K562 (cell line): ENCODE measurements around the gene SCNN1A. TPM values are rescaled to one million over a fixed set of nuclear protein-coding genes. Genes with fewer than 3 reads are reported as not detected.

ENCODE experiments used
- ARID3A ChIP-seq: IDR thresholded peaks from 2 replicates; pipeline ENCODE4 v1.6.1; 2012; ENCODE audit warnings: low read depth, low read length, improper control_type of control experiment, borderline replicate concordance
- BRCA1 ChIP-seq, 2 experiments: fragments of 450-650 bp in 1 of 2; sonication (generic) in 1 of 2; formaldehyde crosslinking in 1 of 2; IDR thresholded peaks; 2 replicates each; pipeline versions ENCODE4 v1.5.0 to v1.6.1; 2017 to 2020; ENCODE audit warnings: mild to moderate bottlenecking in 1 of 2, missing genetic modification reagents in 1 of 2
- CBX3 ChIP-seq, 2 experiments: IDR thresholded peaks; 1 replicate in 1 of 2; 2 replicates in 1 of 2; pipeline ENCODE4 v1.6.1; 2012; ENCODE audit warnings: inconsistent platforms in 2 of 2, low read length in 2 of 2, borderline replicate concordance in 1 of 2, control low read depth in 1 of 2
- CHD1 ChIP-seq: fragments of 200-600 bp; sonication (generic); IDR thresholded peaks from one replicate; pipeline ENCODE4 v1.6.1; 2012; ENCODE audit warnings: mild to moderate bottlenecking, moderate library complexity, low read length, inconsistent platforms
- CREB1 ChIP-seq, 2 experiments: sonication (generic) in 1 of 2; formaldehyde crosslinking in 1 of 2; IDR thresholded peaks; 2 replicates each; pipeline versions ENCODE4 v1.6.1 to v1.8.0; 2012 to 2022; ENCODE audit warnings: inconsistent platforms in 1 of 2, mild to moderate bottlenecking in 1 of 2, missing genetic modification reagents in 1 of 2, moderate library complexity in 1 of 2
- CREB3 ChIP-seq: fragments of 450-650 bp; conservative IDR thresholded peaks from 2 replicates; pipeline ENCODE4 v1.6.1; 2016; ENCODE audit warnings: missing genetic modification characterization, low read depth, mild to moderate bottlenecking, missing compliant biosample characterization, moderate library complexity
- HNRNPUL1 ChIP-seq: fragments of 200-400 bp; formaldehyde crosslinking; IDR thresholded peaks from 2 replicates; pipeline ENCODE4 v1.6.1; 2017; ENCODE audit warnings: low read length
- JUND ChIP-seq, 2 experiments: IDR thresholded peaks; 2 replicates in 1 of 2; 3 replicates in 1 of 2; pipeline ENCODE4 v1.6.1; 2011; ENCODE audit warnings: borderline replicate concordance in 2 of 2, low read depth in 2 of 2, low read length in 2 of 2, improper control_type of control experiment in 1 of 2, missing biosample characterization in 1 of 2, missing genetic modification characterization in 1 of 2, missing genetic modification reagents in 1 of 2
- MYC ChIP-seq, 2 experiments: fragments of 250-450 bp in 1 of 2; sonication (Bioruptor Pico) in 1 of 2; IDR thresholded peaks; 2 replicates each; pipeline versions ENCODE4 v1.5.1 to v1.6.1; 2012 to 2021; ENCODE audit warnings: low read depth in 2 of 2, borderline replicate concordance in 1 of 2, improper control_type of control experiment in 1 of 2, low read length in 1 of 2, mild to moderate bottlenecking in 1 of 2, moderate library complexity in 1 of 2
- PCBP1 ChIP-seq: fragments of 200-400 bp; formaldehyde crosslinking; IDR thresholded peaks from 2 replicates; pipeline ENCODE4 v1.6.1; 2018; ENCODE audit warnings: mild to moderate bottlenecking, low read depth, low read length; ENCODE audit not compliant: poor library complexity, severe bottlenecking
- POLR2AphosphoS5 ChIP-seq: IDR thresholded peaks from 2 replicates; pipeline ENCODE4 v1.6.1; 2011; ENCODE audit warnings: mild to moderate bottlenecking, low read depth, low read length, moderate library complexity; ENCODE audit not compliant: control insufficient read depth, insufficient read depth
- SAFB2 ChIP-seq: fragments of 200-400 bp; formaldehyde crosslinking; IDR thresholded peaks from 2 replicates; pipeline ENCODE4 v1.6.1; 2018; ENCODE audit warnings: borderline replicate concordance, low read length, low read depth, moderate library complexity; ENCODE audit not compliant: severe bottlenecking
- SMARCE1 ChIP-seq: fragments of 450-650 bp; IDR thresholded peaks from 2 replicates; pipeline ENCODE4 v1.7.1; 2016; ENCODE audit warnings: mild to moderate bottlenecking
- SRSF7 ChIP-seq: fragments of 200-400 bp; formaldehyde crosslinking; optimal IDR thresholded peaks from 2 replicates; pipeline ENCODE3; 2017; ENCODE audit warnings: mild to moderate bottlenecking, low read depth, low read length
- XRCC3 ChIP-seq: fragments of 450-650 bp; IDR thresholded peaks from 2 replicates; pipeline ENCODE4 v1.6.1; 2017; ENCODE audit warnings: mild to moderate bottlenecking, moderate library complexity
- YBX1 ChIP-seq: fragments of 450-650 bp; IDR thresholded peaks from 2 replicates; pipeline ENCODE4 v1.7.1; 2016; ENCODE audit warnings: mild to moderate bottlenecking
- ZBTB12 ChIP-seq: fragments of 250-450 bp; sonication (Bioruptor Pico); IDR thresholded peaks from 2 replicates; pipeline ENCODE4 v1.4.0; 2020
- ZKSCAN3 ChIP-seq: fragments of 250-450 bp; sonication (Bioruptor Pico); IDR thresholded peaks from 2 replicates; pipeline ENCODE4 v1.4.0; 2020
- ZNF124 ChIP-seq: sonication (generic); formaldehyde crosslinking; IDR thresholded peaks from 2 replicates; pipeline ENCODE4 v1.8.1; 2022; ENCODE audit warnings: missing genetic modification reagents
- ZNF184 ChIP-seq: sonication (generic); formaldehyde crosslinking; IDR thresholded peaks from 2 replicates; pipeline ENCODE4 v1.5.0; 2020; ENCODE audit warnings: missing genetic modification reagents
- ZNF212 ChIP-seq: fragments of 450-650 bp; formaldehyde crosslinking; IDR thresholded peaks from 2 replicates; pipeline ENCODE4 v1.4.0; 2020; ENCODE audit warnings: mild to moderate bottlenecking
- ZNF551 ChIP-seq: fragments of 250-450 bp; sonication (Bioruptor Pico); IDR thresholded peaks from 2 replicates; pipeline ENCODE4 v1.5.0; 2021; ENCODE audit warnings: mild to moderate bottlenecking, moderate library complexity
- polyA plus RNA-seq, 8 experiments: library from polyadenylated mRNA; depleted of rRNA in 4 of 8; stranded (reverse) in 5 of 8; unstranded in 3 of 8; fragments of >200 nt; fragmentation: Nextera tagmentation in 2 of 8; fragmentation: Illumina TruSeq in 1 of 8; extraction: Ambion mirVana in 2 of 8; extraction: Trizol in 1 of 8; gene quantifications; 2 replicates each; pipeline versions ENCODE4 v1.2.1 to v1.2.3, GENCODE V29; 2011 to 2014; ENCODE audit warnings: inconsistent platforms in 1 of 8, missing spikeins in 1 of 8
- total RNA-seq, 7 experiments: library from RNA; depleted of rRNA in 6 of 7; stranded (reverse); fragments of >200 nt in 6 of 7; fragmentation: Illumina TruSeq in 2 of 7; extraction: Trizol in 2 of 7; gene quantifications; 2 replicates each; pipeline versions ENCODE4 v1.2.1 to v1.2.3, GENCODE V29; 2011 to 2021; ENCODE audit warnings: low replicate concordance in 1 of 7

The SCNN1A gene
- total and polyA plus RNA-seq, 9 of the 15 experiments (the other 6 are each of a cell fraction or from before 2014, with no cell fraction given): 0.15 to 0.49 (median 0.32) TPM; not detected in 5

GRCh38 chr12:6423267-6424007, 48.1 kb upstream of the SCNN1A start (continued):
- TF ChIP-seq ZBTB12 (CRISPR knock-in tag) (no peak), ARID3A (no peak), CHD1 (no peak), ZNF212 (CRISPR knock-in tag) (no peak), SMARCE1 (no peak), CBX3 (IDR thresholded peaks at IDR 0.05; ENCODE audit: borderline replicate concordance in 1 of 2, low read length in 2 of 2) (peak in 1 of 2 experiments; percentile 71; a peak in 1 of 3 replicates), ZNF184 (no peak), YBX1 (no peak), XRCC3 (no peak), HNRNPUL1 (no peak), MYC (IDR thresholded peaks at IDR 0.05; ENCODE audit: low read depth, low read length) (peak; percentile 82), MYC (CRISPR knock-in tag; IDR thresholded peaks at IDR 0.05; ENCODE audit: borderline replicate concordance, low read depth) (no peak), CREB3 (tag) (no peak), CREB1 (IDR thresholded peaks at IDR 0.05) (no peak), CREB1 (CRISPR knock-in tag; IDR thresholded peaks at IDR 0.05) (peak; percentile 51; the same call in 1 of the 2 replicates), PCBP1 (no peak), SRSF7 (no peak), ZKSCAN3 (CRISPR knock-in tag) (no peak), ZNF551 (CRISPR knock-in tag) (no peak), JUND (IDR thresholded peaks at IDR 0.05; ENCODE audit: borderline replicate concordance, low read depth, low read length) (peak; percentile 47), JUND (tag; IDR thresholded peaks at IDR 0.05; ENCODE audit: borderline replicate concordance, low read depth, low read length) (no peak), BRCA1 (IDR thresholded peaks at IDR 0.05) (no peak), BRCA1 (CRISPR knock-in tag; IDR thresholded peaks at IDR 0.05) (no peak), SAFB2 (no peak), ZNF124 (CRISPR knock-in tag) (no peak), POLR2AphosphoS5 (no peak)
